ENCODE measurements around the gene CA11.

Gene CA11

GRCh38 chr19:48668761-48669160 lies 22.8 kb upstream of the CA11 start:
- H3K4me3 ChIP-seq (ENCODE audit: low read depth, low read length): no peak overlapping the region
- no peak for TF ChIP-seq CTCF (IDR thresholded peaks at IDR 0.05; ENCODE audit: borderline replicate concordance, insufficient read depth, low read depth, low read length)

GRCh38 chr19:48668332-48668731 lies 22.3 kb upstream of the CA11 start:
- TF ChIP-seq CTCF (IDR thresholded peaks at IDR 0.05; ENCODE audit: borderline replicate concordance, insufficient read depth, low read depth, low read length): no peak
- no peak overlapping the region for H3K4me3 ChIP-seq (ENCODE audit: low read depth, low read length)

GRCh38 chr19:48665786-48666185 lies 19.8 kb upstream of the CA11 start:
- H3K4me3 ChIP-seq (ENCODE audit: low read depth, low read length): no peak overlapping the region
- no peak for TF ChIP-seq CTCF (IDR thresholded peaks at IDR 0.05; ENCODE audit: borderline replicate concordance, insufficient read depth, low read depth, low read length)

- no peak for TF ChIP-seq CTCF (IDR thresholded peaks at IDR 0.05; ENCODE audit: borderline replicate concordance, insufficient read depth, low read depth, low read length)
- H3K4me3 ChIP-seq (ENCODE audit: low read depth, low read length): no peak overlapping the region
These were observed 18.5 kb upstream of the CA11 start for GRCh38 chr19:48664476-48664875.

- H3K4me3 ChIP-seq (ENCODE audit: low read depth, low read length): no peak overlapping the region
- no peak for TF ChIP-seq CTCF (IDR thresholded peaks at IDR 0.05; ENCODE audit: borderline replicate concordance, insufficient read depth, low read depth, low read length)
These were observed 17.7 kb upstream of the CA11 start for GRCh38 chr19:48663667-48664066.

- TF ChIP-seq CTCF (IDR thresholded peaks at IDR 0.05; ENCODE audit: borderline replicate concordance, insufficient read depth, low read depth, low read length): no peak
- no peak overlapping the region for H3K4me3 ChIP-seq (ENCODE audit: low read depth, low read length)
These were observed 15.7 kb upstream of the CA11 start for GRCh38 chr19:48661711-48662090.

GRCh38 chr19:48660852-48661710 lies 15.1 kb upstream of the CA11 start:
- no peak overlapping the region for H3K4me3 ChIP-seq (ENCODE audit: low read depth, low read length)
- no peak for TF ChIP-seq CTCF (IDR thresholded peaks at IDR 0.05; ENCODE audit: borderline replicate concordance, insufficient read depth, low read depth, low read length)
